ENCODE measurements around the gene FBXO24. TPM values are rescaled to one million over a fixed set of nuclear protein-coding genes. Genes with fewer than 3 reads are reported as not detected.

The FBXO24 gene
- polyA plus RNA-seq, 1 experiment, result 0.40 TPM

DNA sequence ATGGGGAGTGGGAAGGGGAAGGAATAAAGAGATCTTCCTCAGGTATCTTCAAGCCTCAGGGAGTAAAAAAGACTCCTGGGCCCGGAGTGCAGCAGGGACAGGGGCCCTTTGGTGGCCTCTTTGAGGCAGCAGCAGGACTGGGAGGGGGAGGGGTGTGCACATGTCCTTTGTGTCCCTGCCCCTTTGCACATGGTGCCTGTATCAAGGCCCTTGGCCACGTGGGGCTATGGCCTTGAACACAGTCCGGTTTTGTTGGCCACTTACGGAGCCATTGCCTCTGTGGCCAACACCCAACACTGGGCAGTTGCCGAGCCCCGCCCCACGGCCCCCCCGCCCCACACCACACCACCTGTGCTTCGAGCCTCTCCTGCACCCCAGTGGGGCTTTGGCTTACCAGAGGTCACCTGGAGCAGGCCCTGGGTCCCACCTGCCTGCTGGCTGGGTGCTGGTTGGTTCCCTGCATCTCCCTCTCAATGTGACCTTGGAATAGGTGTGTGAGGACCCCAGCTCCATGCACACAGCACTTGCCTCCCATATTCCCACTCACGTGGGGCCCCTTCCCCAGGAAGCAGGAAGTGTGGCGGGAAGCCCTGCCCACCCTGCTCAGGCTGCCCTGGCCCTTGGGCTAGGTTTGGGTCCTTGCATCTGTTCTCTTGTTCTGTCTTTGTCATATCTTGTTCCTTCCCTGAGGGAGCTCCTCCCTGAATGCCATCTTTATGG is 17.8 kb upstream of the FBXO24 start:
- DNase-seq (ENCODE audit: low read depth), result no peak
- TF ChIP-seq, protein P1, sequence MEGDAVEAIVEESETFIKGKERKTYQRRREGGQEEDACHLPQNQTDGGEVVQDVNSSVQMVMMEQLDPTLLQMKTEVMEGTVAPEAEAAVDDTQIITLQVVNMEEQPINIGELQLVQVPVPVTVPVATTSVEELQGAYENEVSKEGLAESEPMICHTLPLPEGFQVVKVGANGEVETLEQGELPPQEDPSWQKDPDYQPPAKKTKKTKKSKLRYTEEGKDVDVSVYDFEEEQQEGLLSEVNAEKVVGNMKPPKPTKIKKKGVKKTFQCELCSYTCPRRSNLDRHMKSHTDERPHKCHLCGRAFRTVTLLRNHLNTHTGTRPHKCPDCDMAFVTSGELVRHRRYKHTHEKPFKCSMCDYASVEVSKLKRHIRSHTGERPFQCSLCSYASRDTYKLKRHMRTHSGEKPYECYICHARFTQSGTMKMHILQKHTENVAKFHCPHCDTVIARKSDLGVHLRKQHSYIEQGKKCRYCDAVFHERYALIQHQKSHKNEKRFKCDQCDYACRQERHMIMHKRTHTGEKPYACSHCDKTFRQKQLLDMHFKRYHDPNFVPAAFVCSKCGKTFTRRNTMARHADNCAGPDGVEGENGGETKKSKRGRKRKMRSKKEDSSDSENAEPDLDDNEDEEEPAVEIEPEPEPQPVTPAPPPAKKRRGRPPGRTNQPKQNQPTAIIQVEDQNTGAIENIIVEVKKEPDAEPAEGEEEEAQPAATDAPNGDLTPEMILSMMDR (IDR thresholded peaks at IDR 0.05; ENCODE audit: insufficient read depth, low read depth, low read length), result no peak
- H3K4me3 ChIP-seq (ENCODE audit: low read depth, low read length), result no peak overlapping the region
- no peaks in the 10 kb centered on the region for H3K36me3 ChIP-seq (ENCODE audit: control insufficient read depth, insufficient read depth, low read length)
- H3K27me3 ChIP-seq (ENCODE audit: control insufficient read depth, insufficient read depth, low read length), result no peaks in the 10 kb centered on the region
- POLR2A ChIA-PET, result interaction anchor here (0.6 kb wide), 1 partner anchor 16 kb away, joined by 3 read pairs; no protein-coding TSS in a partner anchor
- CTCF ChIA-PET, result interaction anchor here (1.2 to 15.0 kb wide), 5 partner anchors 8 to 122 kb away, joined by 3 to 162 read pairs (median 5); partner anchors contain the start of gene GIGYF1

DNA sequence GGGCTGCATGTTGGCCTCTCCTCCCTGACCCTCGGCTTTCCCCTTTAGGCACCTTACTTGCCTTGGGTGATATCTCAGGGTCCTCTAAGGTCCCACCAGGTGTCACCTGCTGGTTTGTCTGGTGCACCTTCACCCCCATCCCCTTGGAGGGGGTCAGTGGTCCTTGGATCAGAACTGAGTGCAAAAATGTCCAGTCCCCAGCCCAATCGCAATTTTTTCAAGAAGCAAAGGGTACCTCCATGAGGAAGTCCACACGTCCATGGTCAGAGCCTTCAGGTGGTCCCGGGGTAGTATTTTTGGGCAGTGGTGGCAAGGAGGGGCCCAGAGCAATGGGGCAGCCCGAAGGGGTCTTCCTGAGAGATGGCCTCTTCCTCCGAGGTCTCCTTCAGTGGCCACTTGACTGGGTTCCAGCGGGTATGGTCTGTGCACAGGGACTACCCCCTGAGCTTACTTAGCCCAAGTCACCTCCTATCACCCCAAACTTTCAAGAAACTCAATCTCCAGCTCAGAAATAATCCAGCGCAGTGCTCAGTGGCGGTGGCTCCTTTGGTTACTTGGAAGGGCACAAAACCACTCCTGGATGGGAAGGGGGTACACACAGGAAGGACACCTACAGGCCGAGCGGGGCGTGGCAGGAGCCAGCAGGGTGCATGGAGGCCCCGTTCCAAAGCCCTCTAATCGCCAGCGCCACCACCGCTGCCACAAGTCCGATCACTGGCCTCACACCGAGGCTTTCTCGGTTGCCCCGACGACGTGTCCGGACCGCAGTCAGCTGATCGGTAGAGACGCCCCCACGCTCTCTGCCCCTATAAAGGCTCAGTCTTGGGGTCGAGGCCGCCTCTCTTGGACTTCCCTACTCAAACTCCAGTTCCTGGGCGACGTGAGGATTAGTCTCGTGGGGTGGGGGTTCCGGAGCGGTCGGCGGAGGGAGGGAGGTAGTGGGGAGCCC is 17.0 kb upstream of the FBXO24 start:
- no peak for DNase-seq (ENCODE audit: low read depth)
- ChIA-PET CTCF (interaction anchor here (1.2 to 15.0 kb wide), 4 partner anchors 9 to 121 kb away, joined by 3 to 162 read pairs (median 7); partner anchors contain the start of gene GIGYF1), POLR2A (interaction anchor here (0.6 kb wide), 1 partner anchor 15 kb away, joined by 3 read pairs; no protein-coding TSS in a partner anchor)
- Histone ChIP-seq H3K27me3 (ENCODE audit: control insufficient read depth, insufficient read depth, low read length) (no peaks in the 10 kb centered on the region), H3K36me3 (ENCODE audit: control insufficient read depth, insufficient read depth, low read length) (no peaks in the 10 kb centered on the region), H3K4me3 (ENCODE audit: low read depth, low read length) (no peak overlapping the region)
- TF ChIP-seq, protein P1 (IDR thresholded peaks at IDR 0.05; ENCODE audit: insufficient read depth, low read depth, low read length), result peak; percentile 44

DNA sequence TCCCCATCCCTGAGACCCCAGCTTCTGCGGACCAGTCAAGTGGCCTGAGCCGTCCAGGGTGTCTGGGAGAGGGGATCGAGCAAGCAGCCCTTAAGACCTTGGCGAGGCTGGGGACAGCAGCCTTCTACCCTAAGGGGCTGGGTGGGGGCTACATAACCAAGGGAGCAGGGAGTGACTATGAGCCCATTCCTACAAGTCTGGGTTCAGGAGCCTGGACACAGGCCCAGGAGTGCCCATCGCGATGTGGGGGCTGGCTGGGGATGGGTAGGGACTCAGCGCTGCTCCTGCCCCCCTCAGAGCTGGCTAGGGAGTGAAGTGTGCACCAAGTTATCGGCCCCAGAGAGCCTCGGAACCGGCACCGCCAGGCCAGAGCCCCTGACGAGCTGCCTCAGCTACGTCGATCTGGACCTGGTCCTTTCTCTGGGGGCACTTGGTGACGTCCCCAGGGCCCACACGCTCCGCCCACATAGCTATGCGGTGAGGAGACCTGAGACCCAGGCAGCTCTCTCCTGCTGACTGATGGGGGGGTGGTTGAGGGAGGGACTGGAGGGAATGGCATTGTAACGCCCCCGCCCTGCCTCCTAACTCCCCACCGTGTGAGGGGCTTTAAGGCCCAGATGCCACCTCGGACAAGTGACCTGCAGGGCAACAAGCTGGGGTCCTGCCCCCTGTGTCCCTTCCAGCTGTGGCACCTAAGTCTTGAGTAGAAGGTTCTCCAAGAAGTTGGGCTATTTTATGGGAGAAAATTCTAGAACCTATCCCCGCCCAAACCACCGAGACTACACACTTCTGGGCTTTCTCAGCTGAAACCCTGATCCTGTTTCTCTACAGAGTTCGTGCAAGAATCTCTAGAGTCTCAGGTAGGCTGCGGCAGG is 14.9 kb upstream of the FBXO24 start:
- POLR2A ChIA-PET, result interaction anchor here (0.6 kb wide), 1 partner anchor 15 kb away, joined by 3 read pairs; the partner anchor contains the start of gene FBXO24
- H3K36me3 ChIP-seq (ENCODE audit: control insufficient read depth, insufficient read depth, low read length), result peaks cover 13% of the 10 kb centered on the region
- DNase-seq (ENCODE audit: low read depth), result no peak
- TF ChIP-seq, protein P1 (IDR thresholded peaks at IDR 0.05; ENCODE audit: insufficient read depth, low read depth, low read length), result no peak
- CTCF ChIA-PET, result interaction anchor here (0.6 to 1.6 kb wide), 4 partner anchors 11 to 152 kb away, joined by 3 to 7 read pairs (median 4); partner anchors contain the start of gene FBXO24
- H3K27me3 ChIP-seq (ENCODE audit: control insufficient read depth, insufficient read depth, low read length), result no peaks in the 10 kb centered on the region
- no peak overlapping the region for H3K4me3 ChIP-seq (ENCODE audit: low read depth, low read length)

DNA sequence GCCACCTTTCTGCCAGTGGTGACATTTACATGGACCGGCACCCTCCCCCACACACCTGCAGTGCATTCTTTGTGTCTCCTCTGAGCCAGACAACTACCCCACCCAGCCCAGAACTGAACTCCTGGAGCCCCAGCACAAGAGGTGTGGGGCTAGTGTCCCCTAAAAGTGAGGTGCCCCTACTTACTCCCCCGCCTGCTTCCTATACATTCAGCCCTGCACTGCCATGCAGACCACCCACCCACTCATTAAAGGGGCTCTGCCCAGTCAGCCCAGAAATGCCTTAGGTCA is 14.4 kb upstream of the FBXO24 start:
- ChIA-PET POLR2A (no interaction called here), CTCF (interaction anchor here (0.6 to 1.6 kb wide), 4 partner anchors 12 to 151 kb away, joined by 3 to 7 read pairs (median 4); partner anchors contain the start of gene FBXO24)
- peaks cover 17% of the 10 kb centered on the region for H3K36me3 ChIP-seq (ENCODE audit: control insufficient read depth, insufficient read depth, low read length)
- DNase-seq (ENCODE audit: low read depth), result no peak
- no peaks in the 10 kb centered on the region for H3K27me3 ChIP-seq (ENCODE audit: control insufficient read depth, insufficient read depth, low read length)
- TF ChIP-seq, protein P1 (IDR thresholded peaks at IDR 0.05; ENCODE audit: insufficient read depth, low read depth, low read length), result no peak
- H3K4me3 ChIP-seq (ENCODE audit: low read depth, low read length), result no peak overlapping the region

Measured in BJ (cell line).